PFSK-1 (cell line): Measurements from ENCODE around the gene CACUL1.

ENCODE experiments used
- POLR2AphosphoS5 ChIP-seq: IDR thresholded peaks from 2 replicates; pipeline ENCODE4 v1.6.1; 2012; ENCODE audit warnings: low read depth, mild to moderate bottlenecking, control low read depth, low read length, moderate library complexity
- REST ChIP-seq, 2 experiments: IDR thresholded peaks; 2 replicates each; pipeline versions ENCODE4 v1.6.1 to v1.8.0; 2011 to 2012; ENCODE audit warnings: low read depth in 2 of 2, low read length in 2 of 2, control low read depth in 1 of 2, inconsistent platforms in 1 of 2, mild to moderate bottlenecking in 1 of 2, moderate library complexity in 1 of 2; ENCODE audit not compliant: insufficient read depth in 1 of 2
- SIN3A ChIP-seq: IDR thresholded peaks from 2 replicates; pipeline ENCODE4 v1.6.1; 2012; ENCODE audit warnings: mild to moderate bottlenecking, low read length, moderate library complexity, borderline replicate concordance; ENCODE audit not compliant: insufficient read depth
- TAF1 ChIP-seq: IDR thresholded peaks from 2 replicates; pipeline ENCODE4 v1.6.1; 2012; ENCODE audit warnings: low read length, control low read depth, borderline replicate concordance; ENCODE audit not compliant: insufficient read depth

DNA sequence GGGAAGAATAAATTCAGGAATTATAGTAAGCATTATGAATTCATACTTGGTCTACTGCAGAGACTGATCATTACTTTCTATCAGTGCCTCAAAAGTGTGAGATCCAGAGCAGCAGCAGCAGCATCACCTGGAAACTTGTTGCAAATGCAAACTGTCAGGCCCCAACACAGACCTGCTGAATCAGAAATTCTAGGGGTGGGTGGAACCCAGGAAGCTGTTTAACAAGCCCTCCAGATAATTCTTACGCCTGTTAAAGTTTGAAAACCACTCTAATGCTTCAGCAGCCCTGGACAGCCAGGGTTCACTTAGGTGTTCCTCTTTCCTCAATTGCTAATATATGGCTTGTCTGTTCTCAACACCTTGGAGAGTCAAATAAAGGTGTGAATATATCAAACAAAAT is 19.5 kb downstream of the CACUL1 start:
- TF ChIP-seq SIN3A, result no peak
- no peak for TF ChIP-seq POLR2AphosphoS5
- TF ChIP-seq REST (IDR thresholded peaks at IDR 0.05; ENCODE audit: insufficient read depth in 1 of 2, low read depth in 2 of 2, low read length in 2 of 2), result no peak
- no peak for TF ChIP-seq TAF1
